Vagina (tissue), 2 donors: ENCODE results near the gene FRMPD4.

Experiments used
- CTCF ChIP-seq, 3 experiments: fragments of 450-650 bp in 2 of 3; fragments of 200-600 bp in 1 of 3; sonication (generic) in 1 of 3; IDR thresholded peaks; one replicate each; pipeline ENCODE4 v1.5.1; 2017 to 2019; ENCODE audit warnings: antibody characterized with exemption in 3 of 3, mild to moderate bottlenecking in 2 of 3, moderate library complexity in 2 of 3
- POLR2A ChIP-seq, 2 donors: fragments of 450-650 bp; IDR thresholded peaks; one replicate each; pipeline ENCODE4 v1.6.1; 2017; ENCODE audit warnings: antibody characterized with exemption in 2 of 2, mild to moderate bottlenecking in 2 of 2, moderate library complexity in 2 of 2
- POLR2AphosphoS5 ChIP-seq, 2 donors: sonication (generic); formaldehyde crosslinking; IDR thresholded peaks; one replicate each; pipeline ENCODE4 v1.9.0; 2017; ENCODE audit warnings: antibody characterized with exemption in 2 of 2, mild to moderate bottlenecking in 2 of 2, low read depth in 1 of 2; ENCODE audit not compliant: insufficient read depth in 1 of 2

- no peak for TF ChIP-seq CTCF (IDR thresholded peaks at IDR 0.05)
- no peak for TF ChIP-seq POLR2A (IDR thresholded peaks at IDR 0.05)
- TF ChIP-seq POLR2AphosphoS5 (IDR thresholded peaks at IDR 0.05; ENCODE audit: insufficient read depth in 1 of 2, low read depth in 1 of 2): no peak
Measured at GRCh38 chrX:12332786-12333347, 194.6 kb downstream of the FRMPD4 start.
